Choroid plexus epithelial cell (primary cell): ENCODE data around the gene RHBDF2.

ENCODE experiments used
- DNase-seq: peaks from one replicate; pipeline ENCODE4 v3.0.0-alpha.2; 2010; ENCODE audit warnings: low read depth
- H3K4me3 ChIP-seq: 2 replicates; pipeline ENCODE4 v1.5.1; 2011; ENCODE audit warnings: low read depth, mild to moderate bottlenecking, control low read depth, low read length, moderate library complexity
- TF ChIP-seq, protein P1 (sequence below): conservative IDR thresholded peaks from 2 replicates; pipeline ENCODE4 v1.5.1; 2011; ENCODE audit warnings: low read depth, mild to moderate bottlenecking, control low read depth, inconsistent platforms, low read length, moderate library complexity

The RHBDF2 gene

DNA sequence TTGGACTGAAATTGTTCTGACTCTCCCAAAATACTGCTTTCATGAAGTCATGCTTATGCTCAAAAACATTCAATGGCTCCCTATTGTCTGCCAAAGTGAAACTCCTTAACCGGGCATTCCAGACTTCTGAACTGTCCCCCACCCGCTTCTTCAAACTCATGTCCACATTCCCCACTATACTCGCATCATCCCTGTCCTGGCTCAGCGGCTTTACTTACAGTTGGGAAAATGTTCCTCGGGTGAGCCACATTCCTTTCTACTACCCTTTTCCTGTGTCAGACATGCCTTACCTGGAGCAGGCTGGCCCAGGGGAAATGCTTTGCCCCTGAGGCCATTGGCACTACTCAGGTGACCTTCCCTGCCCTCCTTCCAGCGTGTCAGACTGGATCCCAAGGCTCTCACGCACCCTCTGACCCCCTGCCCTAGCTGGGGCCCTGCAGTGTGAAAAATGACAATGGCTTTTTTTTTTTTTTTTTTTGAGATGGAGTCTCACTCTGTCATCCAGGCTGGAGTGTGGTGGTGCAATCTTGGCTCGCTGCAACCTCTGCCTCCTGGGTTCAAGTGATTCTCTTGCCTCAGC is 30.9 kb upstream of the RHBDF2 start:
- no peak for DNase-seq
- H3K4me3 ChIP-seq: no peak overlapping the region
- TF ChIP-seq, protein P1, sequence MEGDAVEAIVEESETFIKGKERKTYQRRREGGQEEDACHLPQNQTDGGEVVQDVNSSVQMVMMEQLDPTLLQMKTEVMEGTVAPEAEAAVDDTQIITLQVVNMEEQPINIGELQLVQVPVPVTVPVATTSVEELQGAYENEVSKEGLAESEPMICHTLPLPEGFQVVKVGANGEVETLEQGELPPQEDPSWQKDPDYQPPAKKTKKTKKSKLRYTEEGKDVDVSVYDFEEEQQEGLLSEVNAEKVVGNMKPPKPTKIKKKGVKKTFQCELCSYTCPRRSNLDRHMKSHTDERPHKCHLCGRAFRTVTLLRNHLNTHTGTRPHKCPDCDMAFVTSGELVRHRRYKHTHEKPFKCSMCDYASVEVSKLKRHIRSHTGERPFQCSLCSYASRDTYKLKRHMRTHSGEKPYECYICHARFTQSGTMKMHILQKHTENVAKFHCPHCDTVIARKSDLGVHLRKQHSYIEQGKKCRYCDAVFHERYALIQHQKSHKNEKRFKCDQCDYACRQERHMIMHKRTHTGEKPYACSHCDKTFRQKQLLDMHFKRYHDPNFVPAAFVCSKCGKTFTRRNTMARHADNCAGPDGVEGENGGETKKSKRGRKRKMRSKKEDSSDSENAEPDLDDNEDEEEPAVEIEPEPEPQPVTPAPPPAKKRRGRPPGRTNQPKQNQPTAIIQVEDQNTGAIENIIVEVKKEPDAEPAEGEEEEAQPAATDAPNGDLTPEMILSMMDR: no peak

DNA sequence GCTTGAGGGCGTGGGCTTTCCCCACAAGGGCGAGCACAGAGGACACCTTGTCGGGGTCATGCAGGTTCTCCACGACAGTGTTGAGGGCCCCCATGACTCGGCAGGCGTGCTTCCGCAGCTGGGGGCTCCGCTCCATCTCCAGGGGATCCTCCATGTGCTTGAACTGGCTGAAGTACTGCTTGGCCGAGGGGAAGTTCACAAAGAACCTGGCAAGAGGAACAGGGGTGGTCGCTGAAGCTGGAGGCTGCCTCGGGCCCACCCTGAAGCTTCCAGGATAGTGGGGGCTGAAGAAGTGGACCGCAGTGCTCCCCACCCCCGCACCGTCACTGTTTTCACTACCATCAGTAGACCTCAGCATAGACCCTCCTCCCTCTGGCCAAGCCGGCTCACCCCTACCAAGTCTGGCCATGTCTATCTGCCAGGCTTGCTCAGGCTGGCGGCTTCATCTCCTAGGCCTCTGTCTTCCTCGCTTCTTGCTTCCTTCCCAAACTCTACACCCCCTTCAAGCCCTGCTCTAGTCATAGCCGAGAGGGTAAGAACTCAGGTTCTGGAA is 30.3 kb upstream of the RHBDF2 start:
- TF ChIP-seq, protein P1: no peak
- no peak for DNase-seq
- H3K4me3 ChIP-seq: no peak overlapping the region

DNA sequence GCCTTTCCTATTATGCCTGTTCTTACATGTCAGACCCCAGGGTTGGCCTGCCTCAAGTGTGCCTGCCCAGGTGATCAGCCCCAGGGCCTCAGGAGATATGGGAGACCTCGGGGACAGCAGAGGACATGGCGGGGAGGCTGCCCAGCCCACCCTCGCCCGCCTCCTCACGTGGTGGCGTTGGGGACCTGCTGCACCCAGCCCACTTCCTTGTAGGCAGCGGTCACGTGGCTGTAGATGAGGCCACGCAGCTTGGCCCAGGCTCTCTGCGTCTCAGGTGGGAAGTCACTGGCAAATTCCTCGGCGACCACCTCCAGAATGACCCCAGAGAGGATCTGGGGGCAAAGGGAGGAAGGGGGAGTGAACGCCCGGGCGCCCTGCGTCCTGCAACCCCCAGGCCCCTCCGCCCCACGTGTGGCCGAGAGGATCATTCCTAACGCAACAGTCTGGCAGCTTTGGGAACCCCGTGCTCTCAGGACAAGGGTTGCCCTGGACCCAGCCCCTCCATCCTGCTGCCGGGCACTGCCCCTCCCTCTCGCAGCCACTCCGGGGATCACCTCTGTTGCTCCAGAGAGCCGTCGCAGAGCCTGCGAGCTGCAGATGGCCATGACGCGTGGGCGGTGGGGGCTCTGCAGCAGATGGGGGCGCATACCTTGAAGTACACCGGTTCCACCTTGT is 29.7 kb upstream of the RHBDF2 start:
- DNase-seq: no peak
- no peak overlapping the region for H3K4me3 ChIP-seq
- TF ChIP-seq, protein P1: no peak

DNA sequence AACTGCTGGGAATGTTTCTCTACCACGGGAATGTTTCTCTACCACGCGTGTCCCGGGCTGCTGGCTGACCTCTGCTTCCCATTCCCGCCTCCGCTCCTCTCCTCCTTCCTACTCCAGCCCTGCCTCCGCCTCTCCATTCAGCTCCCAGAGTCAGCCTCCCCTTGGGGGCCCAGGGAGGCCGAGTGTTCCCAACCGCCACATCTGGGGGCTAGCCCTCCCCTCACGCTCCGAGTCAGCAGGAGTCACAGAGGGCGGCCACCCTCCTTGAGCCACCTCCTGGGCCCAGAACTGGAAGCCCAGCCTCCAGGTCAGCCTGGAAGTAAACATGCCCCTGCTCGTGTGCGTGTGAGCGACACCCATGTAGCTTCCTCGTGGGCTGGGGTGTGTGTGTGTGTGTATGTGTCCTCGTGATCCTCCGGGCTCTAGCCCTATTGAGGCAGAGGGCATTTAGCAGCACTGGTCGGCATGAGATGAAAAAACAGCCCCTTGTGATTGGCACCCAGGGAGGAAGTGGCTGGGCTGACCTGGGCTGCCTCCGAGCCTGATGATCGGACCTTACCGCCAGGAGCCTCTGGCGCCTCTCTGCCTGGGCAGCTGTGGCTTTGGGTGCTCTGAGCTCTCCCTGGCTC is 29.0 kb upstream of the RHBDF2 start:
- H3K4me3 ChIP-seq: no peak overlapping the region
- TF ChIP-seq, protein P1: no peak
- peak; percentile 68 for DNase-seq

DNA sequence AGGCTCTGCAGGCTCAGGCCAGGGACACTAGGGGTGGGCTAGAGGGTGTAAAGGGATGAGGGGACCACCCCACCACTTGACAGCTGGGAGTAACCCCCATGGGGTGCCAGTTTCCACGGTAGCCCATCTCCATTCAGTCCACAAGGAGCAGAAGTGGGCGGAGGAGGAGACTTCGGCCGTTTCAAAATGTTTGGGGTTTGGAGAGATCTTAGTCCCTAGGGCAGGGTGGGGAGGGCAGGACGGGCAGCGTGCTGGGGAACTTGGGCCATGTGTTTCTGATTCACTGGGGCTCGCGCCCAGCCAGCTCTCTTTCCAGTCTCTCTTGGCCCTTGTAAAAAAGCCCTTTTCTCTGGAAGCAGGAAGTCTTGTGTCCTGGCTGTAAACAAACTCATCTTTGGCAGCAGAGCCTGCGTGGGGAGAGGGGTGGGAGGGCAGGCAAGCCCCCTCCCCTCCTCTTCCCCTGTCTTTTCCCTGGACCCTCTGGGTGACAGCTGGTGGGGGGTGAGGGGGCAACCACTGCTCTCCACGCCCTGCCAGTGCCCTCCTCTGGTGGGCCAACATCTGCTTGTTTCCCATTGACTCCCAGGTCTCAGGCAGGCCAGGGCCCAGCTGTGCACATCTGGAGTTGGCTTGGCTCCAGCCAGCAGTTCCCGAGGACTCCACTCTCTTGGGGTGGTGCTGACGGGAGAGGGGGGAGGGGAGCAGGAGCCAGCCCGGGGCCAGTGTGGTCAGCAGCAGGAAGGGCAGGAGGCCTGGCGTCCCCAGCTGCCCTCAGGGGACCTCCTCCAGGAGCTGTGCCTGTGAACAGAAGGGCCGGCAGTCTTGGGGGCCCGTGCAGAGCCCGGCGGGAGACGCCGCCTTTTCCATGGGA is 28.2 kb upstream of the RHBDF2 start:
- no peak overlapping the region for H3K4me3 ChIP-seq
- TF ChIP-seq, protein P1: peak; percentile 3
- peak; percentile 78 for DNase-seq

DNA sequence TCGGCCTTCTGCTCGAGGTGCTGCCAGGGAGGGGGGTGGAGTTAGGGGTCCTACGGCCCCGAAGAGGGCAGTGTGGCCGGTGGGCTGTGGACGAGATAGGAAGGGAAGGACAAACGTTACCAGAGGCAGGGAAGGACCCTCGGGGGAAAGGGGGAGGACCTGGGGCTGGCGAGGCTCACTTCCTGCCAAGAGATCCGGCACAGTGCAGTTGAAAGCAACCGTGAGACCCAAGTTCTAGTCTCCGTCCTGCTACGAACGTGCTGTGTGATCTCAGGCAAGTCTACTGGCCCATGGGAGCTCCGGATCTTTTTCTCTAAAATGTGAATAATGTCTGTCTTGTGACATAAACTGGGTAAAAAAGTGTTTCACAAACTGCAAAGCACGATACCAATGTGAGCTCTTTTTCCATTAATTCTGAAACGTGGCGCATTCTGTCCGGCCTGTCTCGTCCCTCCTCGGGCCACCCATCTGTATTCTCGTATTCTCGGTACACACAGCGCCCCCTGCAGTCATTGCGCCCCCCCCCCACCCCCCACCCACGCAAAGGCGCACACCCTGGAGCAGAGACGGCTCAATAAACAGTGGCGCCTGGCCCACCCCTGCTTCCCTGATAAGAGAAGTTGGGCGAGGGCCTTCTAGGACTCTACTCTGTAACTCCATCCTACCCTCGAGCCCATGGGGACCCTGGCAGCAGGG is 27.5 kb upstream of the RHBDF2 start:
- TF ChIP-seq, protein P1: peak; percentile 12
- DNase-seq: peak; percentile 44
- no peak overlapping the region for H3K4me3 ChIP-seq
